Thoracic aorta endothelial cell (primary cell): ENCODE measurements around the gene AGR3. TPM values are rescaled to one million over a fixed set of nuclear protein-coding genes. Genes with fewer than 3 reads are reported as not detected.

Experiments used
- small RNA-seq: library from RNA; depleted of rRNA; stranded (forward); fragments of <200 nt; gene quantifications from one replicate; pipeline ENCODE3, GENCODE V24; 2012
- total RNA-seq: library from RNA; depleted of rRNA; stranded (reverse); fragments of >200 nt; gene quantifications from 2 replicates; pipeline ENCODE4 v1.2.3, GENCODE V29; 2012

Gene AGR3
- total RNA-seq, result not detected in 2 replicates

DNA sequence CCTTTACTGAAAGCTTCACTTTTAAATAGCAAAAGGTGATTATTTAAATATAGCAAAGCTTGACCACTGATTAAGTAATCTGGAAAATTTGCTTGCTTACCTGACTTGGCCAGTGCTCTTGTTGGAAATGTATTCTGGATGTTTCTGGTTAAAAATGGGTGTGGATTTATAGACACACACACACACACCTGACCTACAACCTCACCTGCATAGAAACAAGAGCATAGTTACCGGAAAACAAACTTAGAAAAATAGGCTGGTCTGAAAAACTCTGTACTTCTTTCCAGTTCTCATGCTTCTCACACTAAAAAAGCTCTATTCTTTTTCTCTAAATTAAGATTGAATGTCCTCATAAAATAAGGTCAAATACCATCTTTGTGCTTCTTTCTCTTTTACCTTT, at the start of gene AGR3:
Gene AGR3 (minus strand): TSS at position 140 of the 400 bp plus-strand sequence. CDS start 3,365 bp downstream, outside the sequence.

Small RNA genes lying within 50 kb of the gene (small RNA-seq; reads per million reads assigned to genes)
- not detected for gene AC098592.2

Other genes starting within 250 kb of the AGR3 start
- 9.8 and 12.5 TPM in 2 replicates for gene ANKMY2, start 236.2 kb downstream of the AGR3 start, total RNA-seq
- gene BZW2, start 235.8 kb downstream of the AGR3 start, total RNA-seq, result 122 and 137 TPM in 2 replicates
- gene TSPAN13, start 128.2 kb downstream of the AGR3 start, total RNA-seq, result 25.4 and 37.9 TPM in 2 replicates
- not detected in 2 replicates for gene AGR2, start 77.0 kb downstream of the AGR3 start, total RNA-seq